CD14-positive monocyte (primary cell): ENCODE measurements around the gene TXLNA. TPM values are rescaled to one million over a fixed set of nuclear protein-coding genes. Genes with fewer than 3 reads are reported as not detected.
"Not testable (repeated sequence)": the region's sequence is repeated elsewhere in the genome, so short reads cannot be mapped to it uniquely, and the experiment has no call there.

Experiments used
- DNase-seq, 3 donors: peaks; one replicate each; pipeline ENCODE4 v3.0.0-alpha.2; 2011 to 2022
- H2AFZ ChIP-seq: 2 replicates; pipeline ENCODE4 v1.6.0; 2012; ENCODE audit warnings: mild to moderate bottlenecking, low read depth, low read length, inconsistent platforms; ENCODE audit not compliant: insufficient read depth, poor library complexity, severe bottlenecking
- H3K27ac ChIP-seq, 2 donors: 1 replicate in 1 of 2; 2 replicates in 1 of 2; pipeline ENCODE4 v1.5.1; 2012 to 2013; ENCODE audit warnings: low read length in 2 of 2, control low read depth in 1 of 2, inconsistent platforms in 1 of 2, low read depth in 1 of 2, mild to moderate bottlenecking in 1 of 2
- H3K27me3 ChIP-seq, 2 donors: one replicate each; pipeline versions ENCODE4 v1.6.0 to v1.6.1; 2011 to 2013; ENCODE audit warnings: low read length in 2 of 2; ENCODE audit not compliant: control insufficient read depth in 2 of 2, insufficient read depth in 2 of 2
- H3K36me3 ChIP-seq, 2 donors: replicated peaks in 1 of 2; 1 replicate in 1 of 2; 2 replicates in 1 of 2; pipeline versions ENCODE4 v1.5.1 to v1.6.1; 2012 to 2013; ENCODE audit warnings: low read length in 2 of 2, control low read depth in 1 of 2, inconsistent platforms in 1 of 2, mild to moderate bottlenecking in 1 of 2; ENCODE audit not compliant: insufficient read depth in 2 of 2, control insufficient read depth in 1 of 2
- H3K4me1 ChIP-seq, 2 donors: 1 replicate in 1 of 2; 2 replicates in 1 of 2; pipeline versions ENCODE4 v1.5.1 to v1.6.1; 2012 to 2013; ENCODE audit warnings: low read length in 2 of 2, control low read depth in 1 of 2, inconsistent platforms in 1 of 2, mild to moderate bottlenecking in 1 of 2, moderate library complexity in 1 of 2; ENCODE audit not compliant: insufficient read depth in 2 of 2, control insufficient read depth in 1 of 2
- H3K4me2 ChIP-seq: replicated peaks from 2 replicates; pipeline ENCODE3; 2012; ENCODE audit warnings: low read length, moderate library complexity, mild to moderate bottlenecking; ENCODE audit not compliant: poor library complexity, severe bottlenecking; ENCODE audit errors: extremely low read depth
- H3K4me3 ChIP-seq, 3 experiments: fragments of 200-600 bp in 1 of 3; sonication (generic) in 1 of 3; replicated peaks in 1 of 3; 1 replicate in 2 of 3; 2 replicates in 1 of 3; pipeline ENCODE4 v1.5.1; 2011 to 2013; ENCODE audit warnings: low read length in 3 of 3, mild to moderate bottlenecking in 3 of 3, control low read depth in 2 of 3, low read depth in 2 of 3, inconsistent platforms in 1 of 3, moderate library complexity in 1 of 3
- H3K79me2 ChIP-seq: 2 replicates; pipeline ENCODE4 v1.6.0; 2012; ENCODE audit warnings: mild to moderate bottlenecking, control low read depth, inconsistent platforms, low read length, moderate library complexity; ENCODE audit not compliant: insufficient read depth
- H3K9ac ChIP-seq: 2 replicates; pipeline ENCODE4 v1.6.0; 2017; ENCODE audit warnings: low read length, mild to moderate bottlenecking; ENCODE audit not compliant: insufficient read depth, poor library complexity, severe bottlenecking
- H3K9me3 ChIP-seq, 2 donors: replicated peaks in 1 of 2; 1 replicate in 1 of 2; 2 replicates in 1 of 2; pipeline versions ENCODE4 v1.5.1 to v1.6.1; 2012 to 2013; ENCODE audit warnings: low read length in 2 of 2, control low read depth in 1 of 2; ENCODE audit not compliant: control insufficient read depth in 1 of 2, insufficient read depth in 1 of 2
- H4K20me1 ChIP-seq: 2 replicates; pipeline ENCODE4 v1.6.0; 2012; ENCODE audit warnings: mild to moderate bottlenecking, low read length, control low read depth, moderate library complexity; ENCODE audit not compliant: insufficient read depth
- H3K27ac Mint-ChIP-seq, 7 donors: one replicate each; pipeline ENCODE4 v1.8.0; 2020; ENCODE audit warnings: mild to moderate bottlenecking in 7 of 7, mixed read lengths in 7 of 7, moderate library complexity in 6 of 7, inconsistent platforms in 2 of 7
- H3K27me3 Mint-ChIP-seq, 3 donors: one replicate each; pipeline ENCODE4 v1.8.0; 2021 to 2022; ENCODE audit warnings: low read depth in 3 of 3, mild to moderate bottlenecking in 3 of 3, mixed read lengths in 3 of 3, moderate library complexity in 3 of 3, inconsistent platforms in 1 of 3
- H3K36me3 Mint-ChIP-seq, 2 donors: one replicate each; pipeline ENCODE4 v1.8.0; 2020; ENCODE audit warnings: mixed read lengths in 2 of 2, inconsistent platforms in 1 of 2, mild to moderate bottlenecking in 1 of 2
- H3K4me1 Mint-ChIP-seq: one replicate; pipeline ENCODE4 v1.8.0; 2020; ENCODE audit warnings: mild to moderate bottlenecking, mixed read lengths
- H3K4me3 Mint-ChIP-seq, 2 donors: one replicate each; pipeline ENCODE4 v1.8.0; 2020; ENCODE audit warnings: mild to moderate bottlenecking in 2 of 2, mixed read lengths in 2 of 2, moderate library complexity in 1 of 2
- H3K9me3 Mint-ChIP-seq, 7 donors: one replicate each; pipeline ENCODE4 v1.8.0; 2020 to 2022; ENCODE audit warnings: mixed read lengths in 7 of 7, mild to moderate bottlenecking in 6 of 7, moderate library complexity in 6 of 7, inconsistent platforms in 2 of 7
- CTCF ChIP-seq: fragments of 200-600 bp; IDR thresholded peaks from one replicate; pipeline ENCODE4 v1.8.0; 2022; ENCODE audit warnings: antibody characterized with exemption, mild to moderate bottlenecking
- WGBS: methylation state at CpG from one replicate; pipeline ENCODE4 v1.1.5; 2013; ENCODE audit warnings: missing lambda C conversion rate; ENCODE audit not compliant: insufficient coverage; 5-methylcytosine and 5-hydroxymethylcytosine counted together
- intact Hi-C, 2 donors: fragments of 100-400 bp; cut with micrococcal nuclease; formaldehyde crosslinking; loops; one replicate each; pipeline versions ENCODE4 v1.15.0 to v1.15.1; 2023
- polyA plus RNA-seq, 3 donors: library from polyadenylated mRNA; depleted of rRNA in 1 of 3; unstranded in 2 of 3; stranded (reverse) in 1 of 3; fragments of 300-500 nt in 2 of 3; fragments of >200 nt in 1 of 3; fragmentation: Illumina TruSeq in 2 of 3; gene quantifications; 1 replicate in 2 of 3; 2 replicates in 1 of 3; pipeline ENCODE4 v1.2.3, GENCODE V29; 2012 to 2021

Gene TXLNA
- polyA plus RNA-seq, 3 donors, result 12.3 to 15.3 (median 14.4) TPM

DNA sequence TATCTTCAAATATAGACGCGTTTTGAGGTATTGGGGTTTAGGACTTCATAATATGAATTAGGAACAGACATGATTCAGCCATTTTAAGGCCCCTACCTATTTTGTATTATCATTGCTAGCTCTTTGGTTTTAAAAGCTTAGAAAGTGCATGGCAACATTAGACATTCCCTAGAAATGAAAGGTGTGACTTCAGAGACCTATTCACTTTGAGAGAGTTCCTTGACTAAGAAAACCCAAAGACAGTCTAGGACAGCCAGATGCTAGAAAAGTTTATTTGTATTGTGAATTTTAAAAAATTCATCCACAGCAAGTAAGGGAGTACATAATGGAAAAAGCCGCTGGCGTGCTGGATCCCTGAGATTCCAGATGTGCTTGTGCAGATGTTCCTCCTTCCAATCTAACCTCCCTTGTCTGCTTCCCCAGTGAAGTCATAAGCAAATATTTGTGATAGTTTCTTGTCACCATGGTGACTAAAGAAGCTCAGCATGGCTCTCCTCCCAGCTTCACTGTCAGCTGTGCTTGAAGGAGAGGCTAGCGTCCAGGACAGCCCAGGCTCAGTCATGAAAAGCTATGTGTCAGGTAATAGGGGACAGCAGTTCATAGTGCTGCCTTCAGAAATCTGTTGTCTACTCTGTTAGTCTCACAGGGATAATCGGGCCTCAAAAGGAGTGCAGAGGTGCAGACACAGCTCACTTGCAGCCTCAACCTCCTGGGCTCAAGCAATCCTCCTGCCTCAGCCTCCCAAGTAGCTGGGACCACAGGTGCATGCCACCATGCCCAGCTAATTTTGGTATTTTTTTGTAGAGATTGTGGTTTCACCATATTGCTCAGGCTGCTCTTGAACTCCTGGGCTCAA lies 36.8 kb upstream of the TXLNA start:
- no peak overlapping the region for H3K4me3 Mint-ChIP-seq
- no peak overlapping the region for H3K4me3 ChIP-seq
- no peaks in the 10 kb centered on the region for H3K4me1 ChIP-seq
- H3K9ac ChIP-seq, result no peak overlapping the region
- H3K27ac ChIP-seq, result no peak overlapping the region
- peaks cover 96% of the 10 kb centered on the region for H3K79me2 ChIP-seq
- no peak overlapping the region for H3K4me2 ChIP-seq
- peaks cover 93% of the 10 kb centered on the region for H4K20me1 ChIP-seq
- H2AFZ ChIP-seq, result no peak overlapping the region
- DNase-seq, result no peak
- intact Hi-C loops, result no loop called here
- H3K36me3 ChIP-seq, result peaks cover 0 to 15% of the 10 kb centered on the region in 2 donors
- H3K27me3 Mint-ChIP-seq, result no peaks in the 10 kb centered on the region
- 92% methylated on average over 2 of the region's 6 CpGs for WGBS
- peaks cover 3 to 32% of the 10 kb centered on the region in 2 donors for H3K36me3 Mint-ChIP-seq
- no peaks in the 10 kb centered on the region for H3K27me3 ChIP-seq
- H3K27ac Mint-ChIP-seq, result peak overlapping the region in 1 of 7 donors; percentile 21
- peaks cover 2 to 10% (median 5%) of the 10 kb centered on the region in 7 donors for H3K9me3 Mint-ChIP-seq
- H3K4me1 Mint-ChIP-seq, result peaks cover 13% of the 10 kb centered on the region
- no peak for TF ChIP-seq CTCF
- H3K9me3 ChIP-seq, result peaks cover 0 to 2% of the 10 kb centered on the region in 2 donors

- H3K4me1 ChIP-seq, H3K4me3 Mint-ChIP-seq, H2AFZ ChIP-seq, H3K4me3 ChIP-seq, H3K27ac Mint-ChIP-seq, DNase-seq, H3K4me2 ChIP-seq, H3K9me3 ChIP-seq, H3K27me3 ChIP-seq, H3K27me3 Mint-ChIP-seq, H3K9ac ChIP-seq, intact Hi-C loops, H3K27ac ChIP-seq: not testable (repeated sequence)
- WGBS, result no CpG with 5 or more reads among the region's 4 CpGs
- Histone ChIP-seq H4K20me1 (peaks cover 93% of the 10 kb centered on the region), H3K36me3 (peaks cover 0 to 22% of the 10 kb centered on the region in 2 donors), H3K79me2 (peaks cover 96% of the 10 kb centered on the region)
- Mint-ChIP-seq H3K4me1 (peaks cover 13% of the 10 kb centered on the region), H3K36me3 (peaks cover 3 to 35% of the 10 kb centered on the region in 2 donors), H3K9me3 (peaks cover 2 to 14% (median 8%) of the 10 kb centered on the region in 7 donors)
Measured at GRCh38 chr1:32143302-32143695, 36.2 kb upstream of the TXLNA start.
